HFF-Myc (cell line): ENCODE results near the gene PICALM.

Source experiments
- DNase-seq: peaks from one replicate; pipeline ENCODE4 v3.0.0-alpha.2; 2011; ENCODE audit warnings: low read depth; ENCODE audit errors: extremely low read depth
- H3K4me3 ChIP-seq: replicated peaks from 2 replicates; pipeline ENCODE4 v1.5.1; 2011; ENCODE audit warnings: low read depth, mild to moderate bottlenecking, control low read depth, low read length
- TF ChIP-seq, protein P1 (sequence below): IDR thresholded peaks from 2 replicates; pipeline ENCODE4 v1.5.1; 2012; ENCODE audit warnings: mild to moderate bottlenecking, low read depth, low read length, control low read depth; ENCODE audit errors: missing control alignments

Gene PICALM

DNA sequence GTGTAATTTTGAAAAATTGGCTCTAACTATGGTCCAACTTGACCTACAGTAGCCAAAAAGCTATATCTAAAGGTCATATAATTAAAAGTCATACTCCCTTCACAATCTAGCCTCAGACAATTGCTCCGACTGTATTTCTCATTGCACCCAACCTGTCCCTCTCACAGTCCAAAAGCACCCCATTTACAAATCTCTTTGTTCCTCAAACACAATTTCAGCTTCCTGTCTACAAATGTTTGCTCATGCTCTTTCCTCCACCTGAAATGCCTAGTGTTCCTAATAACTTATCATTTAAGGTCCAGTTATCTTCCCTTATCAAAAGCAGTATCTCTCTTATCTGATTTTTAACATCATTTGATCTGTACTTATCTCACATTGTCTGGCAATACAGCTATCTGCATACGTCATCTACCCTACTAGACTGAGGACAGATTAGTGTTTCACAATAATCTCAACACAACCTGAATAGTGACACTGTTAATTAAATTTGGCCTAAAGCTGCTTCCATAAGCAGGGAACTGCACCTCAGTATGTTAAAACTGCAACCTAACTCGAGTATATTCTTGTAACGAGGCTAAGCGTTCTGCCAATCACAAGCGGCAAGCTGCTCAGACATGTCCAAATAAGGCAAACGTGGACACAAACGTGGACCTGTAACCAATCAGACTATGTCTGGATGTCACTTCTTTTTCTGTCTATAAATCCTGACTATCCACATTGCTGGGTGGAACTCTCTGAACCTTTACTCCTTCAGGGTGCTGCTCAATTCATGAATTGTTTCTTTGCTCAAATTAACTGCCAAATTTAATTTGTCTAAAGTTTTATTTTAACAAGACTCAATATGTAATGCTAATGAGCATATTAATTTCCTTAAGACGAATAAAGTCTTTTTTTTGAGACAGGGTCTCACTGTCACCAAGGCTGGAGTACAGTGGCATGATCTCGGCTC is 15.9 kb downstream of the PICALM start:
- no peak overlapping the region for H3K4me3 ChIP-seq
- TF ChIP-seq, protein P1, sequence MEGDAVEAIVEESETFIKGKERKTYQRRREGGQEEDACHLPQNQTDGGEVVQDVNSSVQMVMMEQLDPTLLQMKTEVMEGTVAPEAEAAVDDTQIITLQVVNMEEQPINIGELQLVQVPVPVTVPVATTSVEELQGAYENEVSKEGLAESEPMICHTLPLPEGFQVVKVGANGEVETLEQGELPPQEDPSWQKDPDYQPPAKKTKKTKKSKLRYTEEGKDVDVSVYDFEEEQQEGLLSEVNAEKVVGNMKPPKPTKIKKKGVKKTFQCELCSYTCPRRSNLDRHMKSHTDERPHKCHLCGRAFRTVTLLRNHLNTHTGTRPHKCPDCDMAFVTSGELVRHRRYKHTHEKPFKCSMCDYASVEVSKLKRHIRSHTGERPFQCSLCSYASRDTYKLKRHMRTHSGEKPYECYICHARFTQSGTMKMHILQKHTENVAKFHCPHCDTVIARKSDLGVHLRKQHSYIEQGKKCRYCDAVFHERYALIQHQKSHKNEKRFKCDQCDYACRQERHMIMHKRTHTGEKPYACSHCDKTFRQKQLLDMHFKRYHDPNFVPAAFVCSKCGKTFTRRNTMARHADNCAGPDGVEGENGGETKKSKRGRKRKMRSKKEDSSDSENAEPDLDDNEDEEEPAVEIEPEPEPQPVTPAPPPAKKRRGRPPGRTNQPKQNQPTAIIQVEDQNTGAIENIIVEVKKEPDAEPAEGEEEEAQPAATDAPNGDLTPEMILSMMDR, result no peak
- no peak for DNase-seq

DNA sequence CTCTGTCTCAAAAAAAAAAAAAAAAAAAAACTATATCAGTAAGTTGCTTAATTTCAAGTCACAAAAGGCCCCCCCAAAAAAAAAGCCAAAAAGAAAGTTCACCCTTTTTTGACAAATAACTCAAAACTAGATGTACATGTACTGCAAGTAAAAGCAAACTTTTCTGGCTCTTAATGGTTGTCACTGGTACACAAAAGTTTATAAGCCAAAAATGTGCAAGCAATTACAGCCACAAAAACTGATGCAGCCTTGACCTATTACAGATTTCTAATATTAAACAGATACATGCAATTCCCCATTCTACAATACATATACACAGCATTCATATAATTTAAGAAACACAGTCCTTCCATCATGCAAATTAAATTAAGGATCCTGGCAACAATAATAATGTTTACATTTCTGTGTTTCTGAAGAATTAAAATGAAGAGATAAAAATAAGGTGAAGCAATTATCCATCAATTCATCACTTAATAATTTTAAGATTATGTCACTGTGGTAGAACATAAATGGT is 18.6 kb downstream of the PICALM start:
- no peak overlapping the region for H3K4me3 ChIP-seq
- TF ChIP-seq, protein P1, result no peak

GRCh38 chr11:86047275-86047991 is 21.5 kb downstream of the PICALM start:
- no peak overlapping the region for H3K4me3 ChIP-seq
- TF ChIP-seq, protein P1, result no peak
- no peak for DNase-seq

More for the DNA sequence above, 18.6 kb downstream of the PICALM start:
- DNase-seq, result no peak

DNA sequence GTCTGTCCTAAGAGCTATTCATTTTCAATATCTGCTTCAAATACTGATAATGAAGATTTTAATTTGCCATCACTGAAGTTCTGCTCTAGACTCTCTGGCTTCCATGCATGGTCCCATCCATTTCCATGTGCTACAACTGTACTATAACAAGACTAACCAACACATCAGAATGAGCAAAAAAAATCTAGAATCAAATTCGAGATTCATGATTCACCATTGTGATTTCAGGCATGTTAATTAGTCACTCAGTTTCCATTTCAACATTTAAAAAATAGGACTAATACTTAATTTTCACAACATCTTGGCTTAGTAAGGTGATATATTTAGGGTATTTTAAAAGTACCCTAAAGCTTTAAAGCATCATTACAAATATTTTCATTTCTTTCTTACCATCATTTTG is 22.8 kb downstream of the PICALM start:
- TF ChIP-seq, protein P1, result no peak
- DNase-seq, result no peak
- no peak overlapping the region for H3K4me3 ChIP-seq

DNA sequence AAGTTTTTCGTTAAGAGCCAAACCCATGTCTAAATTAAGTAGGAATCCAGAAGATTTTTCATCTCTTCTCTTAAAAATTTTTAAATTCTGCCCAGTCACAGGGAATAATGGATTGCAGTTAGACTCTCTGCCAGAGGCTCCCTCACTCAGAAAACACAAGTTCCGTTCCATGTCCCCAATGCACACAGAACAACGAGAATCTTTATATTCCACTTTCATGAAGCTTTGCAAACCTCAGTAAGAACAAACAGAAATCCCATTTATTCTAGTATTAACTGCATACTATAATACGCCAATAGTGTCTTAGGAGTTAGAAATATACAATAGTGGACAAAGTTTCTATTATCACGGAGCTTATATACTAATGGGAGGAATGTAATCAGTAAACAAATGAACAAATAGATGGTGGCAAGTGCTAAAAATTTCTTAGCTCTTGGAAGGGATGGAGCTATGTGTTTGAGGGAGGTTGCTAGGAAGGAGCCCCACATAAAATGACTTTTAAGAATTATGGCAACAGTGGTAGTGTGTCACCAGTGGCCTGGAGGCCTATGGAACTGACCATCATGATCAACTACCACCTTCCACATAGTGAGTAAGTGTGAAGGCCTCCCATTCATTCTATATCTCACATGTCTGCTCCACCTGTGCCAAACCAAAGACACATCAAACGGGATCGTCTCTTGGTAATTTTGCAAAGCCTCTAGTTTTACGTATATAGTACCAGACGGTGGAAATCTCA is 24.9 kb downstream of the PICALM start:
- H3K4me3 ChIP-seq, result no peak overlapping the region
- TF ChIP-seq, protein P1, result no peak

DNA sequence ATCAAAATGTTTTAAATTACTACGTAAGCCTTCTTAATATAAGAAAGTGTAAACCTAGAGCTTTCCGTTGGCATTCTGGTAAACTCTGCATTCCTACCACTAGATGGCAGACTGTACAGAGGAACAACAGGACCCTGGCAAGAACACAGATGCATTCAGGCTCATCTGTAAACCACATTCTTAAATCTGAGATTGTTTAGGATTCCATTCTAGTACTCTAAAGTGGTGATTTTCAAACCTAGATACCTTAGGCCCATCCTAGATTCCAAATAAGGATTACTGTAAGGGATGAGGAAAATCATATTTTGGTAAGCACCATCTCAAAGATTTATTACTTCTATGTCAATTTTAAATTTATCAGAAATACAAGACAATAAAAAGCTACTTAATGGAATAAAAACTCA is 26.9 kb downstream of the PICALM start:
- H3K4me3 ChIP-seq, result no peak overlapping the region
- TF ChIP-seq, protein P1, result peak; percentile 75
- peak; percentile 89 for DNase-seq

More for the DNA sequence above, 24.9 kb downstream of the PICALM start:
- DNase-seq, result no peak
